Esophagus muscularis mucosa (tissue), 4 donors: Measurements from ENCODE around the gene MYO1D. TPM values are rescaled to one million over a fixed set of nuclear protein-coding genes. Genes with fewer than 3 reads are reported as not detected.
A peak's percentile ranks its signal among the peaks of the same experiment; 100 is the strongest.
"Not testable (repeated sequence)": the region's sequence is repeated elsewhere in the genome, so short reads cannot be mapped to it uniquely, and the experiment has no call there.

Source experiments
- DNase-seq: peaks from one replicate; pipeline ENCODE4 v3.0.0-alpha.2; 2017; ENCODE audit errors: extremely low spot score
- H3K27ac ChIP-seq, 4 donors: fragments of 200-600 bp; sonication (generic); replicated peaks in 1 of 4; 1 replicate in 3 of 4; 2 replicates in 1 of 4; pipeline ENCODE4 v1.5.1; 2016 to 2019; ENCODE audit warnings: mild to moderate bottlenecking in 1 of 4
- H3K27me3 ChIP-seq, 4 donors: fragments of 200-600 bp; sonication (generic); one replicate each; pipeline versions ENCODE4 v1.5.1 to v1.6.0; 2016 to 2019
- H3K36me3 ChIP-seq, 4 donors: fragments of 200-600 bp; sonication (generic); one replicate each; pipeline ENCODE4 v1.5.1; 2016 to 2019
- H3K4me1 ChIP-seq, 4 donors: fragments of 200-600 bp; sonication (generic); one replicate each; pipeline ENCODE4 v1.5.1; 2016 to 2019
- H3K4me3 ChIP-seq, 4 donors: fragments of 200-600 bp; sonication (generic); 1 replicate in 2 of 4; 2 replicates in 2 of 4; pipeline ENCODE4 v1.5.1; 2016 to 2019; ENCODE audit warnings: mild to moderate bottlenecking in 4 of 4, moderate library complexity in 1 of 4
- H3K9me3 ChIP-seq, 4 donors: fragments of 200-600 bp; sonication (generic); 1 replicate in 3 of 4; 2 replicates in 1 of 4; pipeline ENCODE4 v1.5.1; 2016 to 2019
- EP300 ChIP-seq: sonication (generic); formaldehyde crosslinking; IDR thresholded peaks from one replicate; pipeline ENCODE4 v1.6.1; 2017; ENCODE audit warnings: antibody characterized with exemption
- POLR2A ChIP-seq: fragments of 450-650 bp; IDR thresholded peaks from one replicate; pipeline ENCODE4 v1.6.1; 2017; ENCODE audit warnings: antibody characterized with exemption, moderate library complexity, mild to moderate bottlenecking, low read depth
- POLR2AphosphoS5 ChIP-seq, 2 donors: sonication (generic); formaldehyde crosslinking; IDR thresholded peaks; one replicate each; pipeline ENCODE4 v1.6.1; 2017; ENCODE audit warnings: antibody characterized with exemption in 2 of 2
- WGBS: methylation state at CpG from one replicate; pipeline ENCODE4 v1.1.5; 2018; 5-methylcytosine and 5-hydroxymethylcytosine counted together
- intact Hi-C: fragments of 100-400 bp; cut with DNase I; formaldehyde crosslinking; loops from one replicate; pipeline ENCODE4 v1.15.1; 2023
- total RNA-seq, 4 donors: library from RNA; depleted of rRNA; stranded (reverse); fragments of >200 nt; gene quantifications; one replicate each; pipeline versions ENCODE4 v1.1.0 to v1.2.1, GENCODE V29; 2016
- TF ChIP-seq, protein P1 (sequence below), 3 experiments: fragments of 200-600 bp in 2 of 3; fragments of 450-650 bp in 1 of 3; sonication (generic) in 2 of 3; IDR thresholded peaks; one replicate each; pipeline ENCODE4 v1.5.1; 2017 to 2019; ENCODE audit warnings: antibody characterized with exemption in 3 of 3, mild to moderate bottlenecking in 2 of 3, moderate library complexity in 1 of 3

MYO1D gene
- total RNA-seq, 4 donors from 2014 or later, result 27.3 to 30.3 (median 29.0) TPM

DNA sequence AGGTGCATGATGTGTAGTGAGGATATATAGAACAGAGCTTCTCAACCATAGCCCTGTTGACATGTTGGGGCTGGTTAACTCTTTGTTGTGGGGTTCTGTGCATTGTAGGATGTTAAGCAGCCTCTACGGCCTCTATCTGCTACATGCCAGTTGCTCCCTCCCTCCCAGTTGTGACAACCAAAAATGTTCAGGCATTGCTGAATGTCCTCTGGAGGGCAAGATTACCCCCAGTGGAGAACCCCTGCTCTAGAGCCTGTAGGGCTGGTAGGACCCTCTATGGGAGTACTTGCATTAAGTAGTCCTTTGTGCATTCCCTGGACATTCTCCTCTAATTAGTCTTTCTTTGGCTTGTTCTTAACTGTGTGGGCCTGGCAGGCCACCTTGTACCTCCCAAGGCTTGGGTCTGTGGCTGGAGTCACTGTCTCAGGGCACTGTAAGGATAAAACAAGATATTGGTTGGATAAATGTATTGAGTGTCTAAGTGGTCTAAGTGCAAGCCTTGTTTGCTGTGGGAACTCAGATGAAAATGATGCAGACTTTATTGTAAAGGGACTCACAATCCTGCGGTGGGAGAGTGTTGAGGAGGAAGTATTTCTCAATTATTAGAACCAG lies 19.8 kb upstream of the MYO1D start:
- TF ChIP-seq POLR2AphosphoS5 (IDR thresholded peaks at IDR 0.05), result no peak
- TF ChIP-seq POLR2A, result no peak
- TF ChIP-seq, protein P1, sequence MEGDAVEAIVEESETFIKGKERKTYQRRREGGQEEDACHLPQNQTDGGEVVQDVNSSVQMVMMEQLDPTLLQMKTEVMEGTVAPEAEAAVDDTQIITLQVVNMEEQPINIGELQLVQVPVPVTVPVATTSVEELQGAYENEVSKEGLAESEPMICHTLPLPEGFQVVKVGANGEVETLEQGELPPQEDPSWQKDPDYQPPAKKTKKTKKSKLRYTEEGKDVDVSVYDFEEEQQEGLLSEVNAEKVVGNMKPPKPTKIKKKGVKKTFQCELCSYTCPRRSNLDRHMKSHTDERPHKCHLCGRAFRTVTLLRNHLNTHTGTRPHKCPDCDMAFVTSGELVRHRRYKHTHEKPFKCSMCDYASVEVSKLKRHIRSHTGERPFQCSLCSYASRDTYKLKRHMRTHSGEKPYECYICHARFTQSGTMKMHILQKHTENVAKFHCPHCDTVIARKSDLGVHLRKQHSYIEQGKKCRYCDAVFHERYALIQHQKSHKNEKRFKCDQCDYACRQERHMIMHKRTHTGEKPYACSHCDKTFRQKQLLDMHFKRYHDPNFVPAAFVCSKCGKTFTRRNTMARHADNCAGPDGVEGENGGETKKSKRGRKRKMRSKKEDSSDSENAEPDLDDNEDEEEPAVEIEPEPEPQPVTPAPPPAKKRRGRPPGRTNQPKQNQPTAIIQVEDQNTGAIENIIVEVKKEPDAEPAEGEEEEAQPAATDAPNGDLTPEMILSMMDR (IDR thresholded peaks at IDR 0.05), result no peak
- no peak for TF ChIP-seq EP300
- no peak overlapping the region for H3K27ac ChIP-seq
- H3K9me3 ChIP-seq, result no peaks in the 10 kb centered on the region
- H3K4me1 ChIP-seq, result no peaks in the 10 kb centered on the region
- peaks cover 0 to 6% (median 0%) of the 10 kb centered on the region in 4 donors for H3K27me3 ChIP-seq
- intact Hi-C loops, result no loop called here
- no peaks in the 10 kb centered on the region for H3K36me3 ChIP-seq
- WGBS, result 79% methylated on average over 2 of the region's 2 CpGs
- H3K4me3 ChIP-seq, result no peak overlapping the region
- DNase-seq, result peak; percentile 70

DNA sequence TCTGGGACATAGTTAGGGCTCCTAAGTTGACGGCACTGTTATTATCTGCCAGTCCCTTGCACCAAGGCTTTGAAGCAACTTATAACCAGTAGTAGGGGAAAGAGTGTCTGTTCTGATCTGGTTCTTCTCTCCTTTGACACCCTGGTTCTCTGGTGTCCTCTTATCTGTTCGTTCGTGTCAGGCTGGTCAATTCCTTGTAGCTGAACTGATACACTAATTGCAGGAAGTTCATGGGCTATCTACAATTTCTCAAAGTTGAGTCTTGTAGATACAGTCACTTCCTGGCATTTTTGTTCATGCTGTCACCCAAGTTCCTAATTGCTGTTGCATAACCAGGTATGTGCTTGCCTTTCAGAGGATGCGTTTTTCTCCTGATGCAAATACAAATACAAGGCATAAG lies 17.3 kb upstream of the MYO1D start:
- no peak overlapping the region for H3K27ac ChIP-seq
- no peak for TF ChIP-seq POLR2A
- TF ChIP-seq POLR2AphosphoS5 (IDR thresholded peaks at IDR 0.05), result no peak
- TF ChIP-seq EP300, result no peak
- TF ChIP-seq, protein P1 (IDR thresholded peaks at IDR 0.05), result no peak
- 55% methylated on average over 4 of the region's 4 CpGs for WGBS
- H3K4me1 ChIP-seq, result no peaks in the 10 kb centered on the region
- no peaks in the 10 kb centered on the region for H3K36me3 ChIP-seq
- intact Hi-C loops, result no loop called here
- DNase-seq, result peak; percentile 14
- no peaks in the 10 kb centered on the region for H3K9me3 ChIP-seq
- no peak overlapping the region for H3K4me3 ChIP-seq
- H3K27me3 ChIP-seq, result peaks cover 0 to 3% (median 0%) of the 10 kb centered on the region in 4 donors

DNA sequence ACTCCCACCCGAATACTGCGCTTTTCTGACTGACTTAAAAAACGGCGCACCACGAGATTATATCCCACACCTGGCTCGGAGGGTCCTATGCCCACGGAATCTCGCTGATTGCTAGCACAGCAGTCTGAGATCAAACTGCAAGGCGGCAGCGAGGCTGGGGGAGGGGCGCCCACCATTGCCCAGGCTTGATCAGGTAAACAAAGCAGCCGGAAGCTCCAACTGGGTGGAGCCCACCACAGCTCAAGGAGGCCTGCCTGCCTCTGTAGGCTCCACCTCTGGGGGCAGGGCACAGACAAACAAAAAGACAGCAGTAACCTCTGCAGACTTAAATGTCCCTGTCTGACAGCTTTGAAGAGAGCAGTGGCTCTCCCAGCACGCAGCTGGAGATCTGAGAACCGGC lies 10.5 kb upstream of the MYO1D start:
- no CpG with 5 or more reads among the region's 14 CpGs for WGBS
- H3K4me1 ChIP-seq, H3K4me3 ChIP-seq, intact Hi-C loops, H3K27ac ChIP-seq, H3K9me3 ChIP-seq, DNase-seq, H3K36me3 ChIP-seq: not testable (repeated sequence)
- H3K27me3 ChIP-seq, result peaks cover 0 to 29% (median 0%) of the 10 kb centered on the region in 4 donors

DNA sequence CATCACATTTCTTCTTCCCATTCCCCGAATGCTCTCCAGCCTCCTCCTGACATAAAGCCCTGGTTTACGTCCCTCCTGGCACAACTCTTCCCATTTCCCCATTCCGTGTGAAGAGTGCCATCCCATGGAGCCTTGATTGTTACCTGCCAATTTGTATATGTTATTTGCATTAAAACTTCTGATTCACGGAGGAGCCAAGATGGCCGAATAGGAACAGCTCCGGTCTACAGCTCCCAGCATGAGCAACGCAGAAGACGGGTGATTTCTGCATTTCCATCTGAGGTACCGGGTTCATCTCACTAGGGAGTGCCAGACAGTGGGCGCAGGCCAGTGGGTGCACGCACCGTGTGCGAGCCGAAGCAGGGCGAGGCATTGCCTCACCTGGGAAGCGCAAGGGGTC lies 10.0 kb upstream of the MYO1D start:
- H3K4me3 ChIP-seq, H3K4me1 ChIP-seq, H3K9me3 ChIP-seq, H3K27ac ChIP-seq, H3K36me3 ChIP-seq, intact Hi-C loops: not testable (repeated sequence)
- WGBS, result 83% methylated on average over 8 of the region's 16 CpGs
- peaks cover 0 to 33% (median 0%) of the 10 kb centered on the region in 4 donors for H3K27me3 ChIP-seq
- peak; percentile 66 for DNase-seq

DNA sequence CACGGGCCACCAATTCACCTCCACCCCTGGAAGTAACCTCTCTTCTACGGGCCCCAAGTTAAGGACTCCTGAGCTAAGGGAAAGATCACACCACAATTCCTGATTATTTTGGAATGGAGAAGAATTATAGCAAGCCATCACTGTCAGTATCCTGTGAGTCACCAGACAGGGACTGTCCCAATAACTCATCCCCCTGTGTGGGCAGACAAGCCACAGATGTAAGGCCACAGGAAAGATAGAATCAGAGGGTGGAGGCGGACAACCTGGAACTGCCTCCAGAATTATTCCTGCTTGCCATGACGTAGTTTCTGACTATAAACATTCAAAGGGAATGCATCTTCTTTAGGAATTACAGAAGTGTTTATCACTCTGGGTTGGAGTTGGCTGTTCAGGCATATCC lies 5.8 kb upstream of the MYO1D start:
- intact Hi-C loops, result no loop called here
- H3K4me1 ChIP-seq, result peaks cover 1 to 8% (median 6%) of the 10 kb centered on the region in 4 donors
- no peak overlapping the region for H3K27ac ChIP-seq
- H3K4me3 ChIP-seq, result no peak overlapping the region
- WGBS, result 78% methylated on average over 4 of the region's 4 CpGs
- H3K9me3 ChIP-seq, result no peaks in the 10 kb centered on the region
- H3K36me3 ChIP-seq, result no peaks in the 10 kb centered on the region
- no peak for TF ChIP-seq EP300
- TF ChIP-seq, protein P1 (IDR thresholded peaks at IDR 0.05), result no peak
- TF ChIP-seq POLR2A, result no peak
- TF ChIP-seq POLR2AphosphoS5 (IDR thresholded peaks at IDR 0.05), result no peak
- H3K27me3 ChIP-seq, result peaks cover 0 to 33% (median 0%) of the 10 kb centered on the region in 4 donors
- peak; percentile 12 for DNase-seq

DNA sequence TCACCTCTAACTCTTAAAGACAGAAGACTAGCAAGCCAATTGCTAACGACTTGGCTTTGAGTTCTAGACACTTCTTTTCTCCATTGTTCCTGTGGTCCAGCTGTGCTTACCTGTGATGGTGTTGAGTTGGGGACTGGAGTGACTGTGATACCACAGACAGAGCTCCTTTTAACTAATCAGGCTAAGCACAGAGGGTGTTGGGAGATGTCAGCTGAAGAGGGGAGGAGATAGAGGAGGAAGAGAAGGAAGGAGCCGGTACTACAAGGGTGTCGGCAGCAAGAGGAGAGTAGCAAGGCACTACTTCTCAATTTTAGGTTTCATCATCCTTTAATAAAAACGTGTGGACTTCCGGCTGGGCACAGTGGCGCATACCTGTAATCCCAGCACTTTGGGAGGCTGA lies 5.1 kb upstream of the MYO1D start:
- Histone ChIP-seq H3K9me3 (no peaks in the 10 kb centered on the region), H3K4me3 (no peak overlapping the region), H3K27me3 (peaks cover 0 to 33% (median 0%) of the 10 kb centered on the region in 4 donors), H3K4me1 (peaks cover 5 to 13% (median 12%) of the 10 kb centered on the region in 4 donors), H3K36me3 (no peaks in the 10 kb centered on the region), H3K27ac (no peak overlapping the region)
- peak; percentile 21 for DNase-seq
- WGBS, result 79% methylated on average over 6 of the region's 6 CpGs
- intact Hi-C loops, result no loop called here
- TF ChIP-seq POLR2A (no peak), EP300 (no peak), POLR2AphosphoS5 (IDR thresholded peaks at IDR 0.05) (no peak)
- TF ChIP-seq, protein P1 (IDR thresholded peaks at IDR 0.05), result no peak
